Peyer's patch (tissue), 4 donors: ENCODE measurements around the gene CELSR1. TPM values are rescaled to one million over a fixed set of nuclear protein-coding genes. Genes with fewer than 3 reads are reported as not detected.

Source experiments
- DNase-seq, 3 donors: peaks; one replicate each; pipeline ENCODE4 v3.0.0-alpha.2; 2017 to 2019
- H3K27ac ChIP-seq, 4 donors: fragments of 200-600 bp; sonication (generic); one replicate each; pipeline ENCODE4 v1.5.1; 2016 to 2019
- H3K27me3 ChIP-seq, 2 donors: fragments of 200-600 bp; sonication (generic); one replicate each; pipeline ENCODE4 v1.5.1; 2019
- H3K36me3 ChIP-seq, 3 donors: fragments of 200-600 bp; sonication (generic); one replicate each; pipeline ENCODE4 v1.5.1; 2016 to 2019
- H3K4me1 ChIP-seq, 4 donors: fragments of 200-600 bp; sonication (generic); one replicate each; pipeline ENCODE4 v1.5.1; 2016 to 2019
- H3K4me3 ChIP-seq, 4 donors: fragments of 200-600 bp; sonication (generic); 1 replicate in 3 of 4; 2 replicates in 1 of 4; pipeline ENCODE4 v1.5.1; 2016 to 2019; ENCODE audit warnings: mild to moderate bottlenecking in 1 of 4
- H3K9me3 ChIP-seq, 4 donors: fragments of 200-600 bp; sonication (generic); one replicate each; pipeline ENCODE4 v1.5.1; 2016 to 2019; ENCODE audit warnings: mild to moderate bottlenecking in 1 of 4
- POLR2A ChIP-seq, 2 donors: fragments of 450-650 bp; IDR thresholded peaks; one replicate each; pipeline ENCODE4 v1.5.1; 2017; ENCODE audit warnings: antibody characterized with exemption in 2 of 2, mild to moderate bottlenecking in 2 of 2, moderate library complexity in 2 of 2
- total RNA-seq, 4 donors: library from RNA; depleted of rRNA; stranded (reverse); fragments of >200 nt; gene quantifications; one replicate each; pipeline ENCODE4 v1.1.0, GENCODE V29; 2016
- TF ChIP-seq, protein P1 (sequence below), 6 experiments: fragments of 450-650 bp in 4 of 6; fragments of 200-600 bp in 2 of 6; sonication (generic) in 1 of 6; IDR thresholded peaks; one replicate each; pipeline ENCODE4 v1.5.1; 2017 to 2019; ENCODE audit warnings: antibody characterized with exemption in 6 of 6, mild to moderate bottlenecking in 3 of 6, moderate library complexity in 1 of 6

CELSR1 gene
- total RNA-seq, 4 donors from 2014 or later: 1.1 to 22.3 (median 1.5) TPM

DNA sequence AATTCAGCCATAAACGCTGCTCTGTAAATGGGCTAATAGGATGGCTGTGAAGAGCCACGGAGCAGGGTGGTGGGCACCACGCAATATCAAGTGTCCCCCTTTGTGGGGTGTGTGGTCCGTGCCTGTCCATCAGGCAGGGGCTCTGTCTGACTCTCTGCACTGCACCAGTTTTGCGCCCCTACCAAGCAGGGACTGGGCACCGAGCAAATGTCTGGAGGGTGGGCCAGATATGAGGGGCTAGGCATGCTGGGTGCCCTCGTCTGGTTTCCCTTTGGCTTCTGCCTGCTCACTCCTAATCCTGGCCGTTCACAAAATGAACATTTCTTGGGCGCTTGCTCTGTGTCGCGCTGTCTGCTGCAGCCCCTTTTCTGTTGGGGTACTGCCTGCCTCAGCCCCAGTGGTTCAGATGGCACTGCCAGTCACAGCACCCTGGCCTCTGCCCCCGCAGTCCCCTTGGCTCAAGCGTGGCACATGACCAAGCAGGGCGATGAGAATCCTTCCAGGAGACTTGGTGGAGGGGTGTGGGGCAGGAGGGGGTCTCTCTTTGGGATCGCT is 37.1 kb upstream of the CELSR1 start:
- TF ChIP-seq POLR2A (IDR thresholded peaks at IDR 0.05): no peak
- TF ChIP-seq, protein P1, sequence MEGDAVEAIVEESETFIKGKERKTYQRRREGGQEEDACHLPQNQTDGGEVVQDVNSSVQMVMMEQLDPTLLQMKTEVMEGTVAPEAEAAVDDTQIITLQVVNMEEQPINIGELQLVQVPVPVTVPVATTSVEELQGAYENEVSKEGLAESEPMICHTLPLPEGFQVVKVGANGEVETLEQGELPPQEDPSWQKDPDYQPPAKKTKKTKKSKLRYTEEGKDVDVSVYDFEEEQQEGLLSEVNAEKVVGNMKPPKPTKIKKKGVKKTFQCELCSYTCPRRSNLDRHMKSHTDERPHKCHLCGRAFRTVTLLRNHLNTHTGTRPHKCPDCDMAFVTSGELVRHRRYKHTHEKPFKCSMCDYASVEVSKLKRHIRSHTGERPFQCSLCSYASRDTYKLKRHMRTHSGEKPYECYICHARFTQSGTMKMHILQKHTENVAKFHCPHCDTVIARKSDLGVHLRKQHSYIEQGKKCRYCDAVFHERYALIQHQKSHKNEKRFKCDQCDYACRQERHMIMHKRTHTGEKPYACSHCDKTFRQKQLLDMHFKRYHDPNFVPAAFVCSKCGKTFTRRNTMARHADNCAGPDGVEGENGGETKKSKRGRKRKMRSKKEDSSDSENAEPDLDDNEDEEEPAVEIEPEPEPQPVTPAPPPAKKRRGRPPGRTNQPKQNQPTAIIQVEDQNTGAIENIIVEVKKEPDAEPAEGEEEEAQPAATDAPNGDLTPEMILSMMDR (IDR thresholded peaks at IDR 0.05): no peak
- DNase-seq: peak in 1 of 3 donors; percentile 33
- H3K27ac ChIP-seq: peak overlapping the region in 3 of 4 donors; percentile 63 to 92 (median 89)
- H3K4me3 ChIP-seq: no peak overlapping the region
- H3K27me3 ChIP-seq: no peaks in the 10 kb centered on the region
- no peaks in the 10 kb centered on the region for H3K36me3 ChIP-seq
- peaks cover 0 to 7% (median 0%) of the 10 kb centered on the region in 4 donors for H3K9me3 ChIP-seq
- peaks cover 0 to 37% (median 19%) of the 10 kb centered on the region in 4 donors for H3K4me1 ChIP-seq

DNA sequence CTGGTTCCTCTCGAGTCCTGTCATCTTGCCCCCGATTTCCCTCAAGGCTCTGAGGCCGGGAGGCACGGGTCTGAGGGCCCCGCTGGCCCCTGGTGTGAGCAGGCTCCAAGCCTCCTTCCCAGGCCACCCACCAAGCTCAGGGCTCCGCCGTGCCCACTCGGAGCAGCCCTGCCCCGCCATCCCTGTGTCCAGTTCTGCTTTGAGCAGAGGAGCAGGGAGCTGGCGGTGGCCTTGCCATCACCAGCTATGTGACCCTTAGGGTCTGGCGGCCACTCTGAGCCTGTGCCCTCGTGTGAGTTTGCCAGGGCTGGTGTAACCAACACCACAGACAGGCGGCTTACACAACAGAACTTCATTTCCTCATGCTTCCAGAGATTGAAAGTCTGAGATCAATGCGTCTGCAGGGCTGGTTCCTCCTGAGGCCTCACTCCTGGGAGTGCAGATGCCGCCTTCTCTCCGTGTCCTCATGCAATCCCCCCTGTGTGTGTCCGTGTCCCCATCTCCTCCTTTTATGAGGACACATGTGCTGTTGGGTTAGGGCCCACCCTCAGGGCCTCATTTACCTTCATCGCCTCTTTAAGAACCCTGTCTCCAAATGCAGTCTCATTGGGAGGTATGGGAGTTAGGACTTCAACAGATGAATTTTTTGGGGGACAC is 36.5 kb upstream of the CELSR1 start:
- peak overlapping the region in 1 of 4 donors; percentile 92 for H3K27ac ChIP-seq
- peak in 2 of 3 donors; percentile 43 to 47 for DNase-seq

DNA sequence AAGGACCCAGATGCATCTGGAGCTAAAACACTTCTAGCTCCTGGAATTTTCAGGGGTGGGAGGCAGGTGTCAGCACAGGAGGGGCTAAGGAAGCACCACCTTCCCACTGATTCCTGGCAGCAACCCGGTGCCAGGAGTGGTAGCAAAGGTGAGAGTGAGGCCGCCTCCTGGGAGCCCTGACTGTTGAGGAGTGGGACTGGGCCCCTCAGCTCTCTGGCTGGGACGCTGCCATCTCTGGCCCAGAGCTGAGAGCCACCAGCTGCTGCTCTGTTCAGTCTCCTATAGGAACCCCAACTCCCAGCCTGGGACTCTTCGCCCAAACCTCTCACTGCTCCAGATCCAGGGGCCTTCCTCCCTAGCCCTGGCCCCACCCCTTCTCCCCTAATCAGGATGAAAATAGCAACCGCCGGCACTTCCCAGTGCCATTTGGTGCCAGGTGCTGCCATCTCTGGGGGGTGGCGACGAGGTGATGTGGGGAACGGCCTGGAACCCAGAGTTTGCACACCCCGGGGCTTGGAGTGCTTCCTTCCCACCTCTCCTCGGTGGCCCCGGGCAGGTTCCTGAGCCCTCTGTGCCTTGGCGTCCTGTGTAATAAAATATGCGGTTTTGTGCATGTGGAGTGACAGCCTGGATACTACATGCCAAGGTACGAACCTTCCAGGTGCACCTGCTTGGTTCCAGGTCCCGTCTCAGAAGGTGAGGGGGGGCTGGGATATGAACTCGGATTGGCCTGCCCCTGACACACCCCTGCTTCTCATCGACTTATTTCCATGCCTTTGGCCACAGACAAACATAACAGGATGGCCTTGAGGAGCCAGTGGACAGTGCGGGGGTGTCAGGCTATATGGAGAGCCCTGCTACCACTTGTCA is 35.7 kb upstream of the CELSR1 start:
- DNase-seq: peak in 2 of 3 donors; percentile 43 to 47
- no peak overlapping the region for H3K27ac ChIP-seq

More for the DNA sequence above, 36.5 kb upstream of the CELSR1 start:
- Histone ChIP-seq H3K9me3 (peaks cover 0 to 7% (median 0%) of the 10 kb centered on the region in 4 donors), H3K4me1 (peaks cover 0 to 33% (median 14%) of the 10 kb centered on the region in 4 donors), H3K36me3 (no peaks in the 10 kb centered on the region), H3K27me3 (no peaks in the 10 kb centered on the region), H3K4me3 (no peak overlapping the region)
- TF ChIP-seq, protein P1 (IDR thresholded peaks at IDR 0.05): no peak
- TF ChIP-seq POLR2A (IDR thresholded peaks at IDR 0.05): no peak

DNA sequence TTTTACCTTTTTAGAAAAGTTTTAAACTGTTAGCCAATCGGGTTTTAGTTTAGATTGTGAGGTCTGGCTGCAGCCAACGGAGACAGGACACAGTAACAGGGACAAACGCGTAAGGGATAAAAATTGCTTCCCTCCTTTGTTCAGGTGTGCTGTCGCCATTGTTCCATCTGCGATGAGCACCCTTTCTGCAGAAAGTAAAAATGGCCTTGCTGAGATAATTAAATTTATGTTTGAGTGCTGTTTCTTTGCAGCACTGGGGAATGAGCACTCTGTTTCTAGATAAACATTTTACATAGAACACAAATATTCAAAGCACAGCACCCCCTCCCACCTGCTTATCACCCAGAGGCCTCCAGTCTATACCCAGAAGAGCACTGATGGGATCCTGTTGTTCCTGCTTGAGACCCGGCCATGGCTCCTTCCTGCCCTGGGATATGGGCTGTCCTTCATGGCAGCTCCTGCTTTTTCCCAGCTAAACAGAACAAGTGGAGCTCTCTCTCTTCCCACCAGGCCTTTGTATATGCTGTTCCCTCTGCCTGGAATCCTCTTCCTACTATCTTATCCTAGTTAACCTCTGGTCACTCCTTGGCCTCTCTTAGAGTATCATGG is 34.3 kb upstream of the CELSR1 start:
- Histone ChIP-seq H3K27me3 (no peaks in the 10 kb centered on the region), H3K27ac (no peak overlapping the region), H3K4me1 (peaks cover 0 to 21% (median 5%) of the 10 kb centered on the region in 4 donors)

More for the DNA sequence above, 35.7 kb upstream of the CELSR1 start:
- H3K4me3 ChIP-seq: no peak overlapping the region
- TF ChIP-seq, protein P1 (IDR thresholded peaks at IDR 0.05): no peak
- no peak for TF ChIP-seq POLR2A (IDR thresholded peaks at IDR 0.05)
- no peaks in the 10 kb centered on the region for H3K27me3 ChIP-seq
- peaks cover 0 to 7% (median 0%) of the 10 kb centered on the region in 4 donors for H3K9me3 ChIP-seq
- peaks cover 0 to 25% (median 9%) of the 10 kb centered on the region in 4 donors for H3K4me1 ChIP-seq
- no peaks in the 10 kb centered on the region for H3K36me3 ChIP-seq

More for the DNA sequence above, 34.3 kb upstream of the CELSR1 start:
- peak in 2 of 3 donors; percentile 3 to 17 for DNase-seq
- Histone ChIP-seq H3K36me3 (no peaks in the 10 kb centered on the region), H3K4me3 (no peak overlapping the region), H3K9me3 (peaks cover 0 to 7% (median 0%) of the 10 kb centered on the region in 4 donors)
- TF ChIP-seq, protein P1 (IDR thresholded peaks at IDR 0.05): no peak
- no peak for TF ChIP-seq POLR2A (IDR thresholded peaks at IDR 0.05)
